GM12878 (cell line): ENCODE results near the gene MTR. TPM values are rescaled to one million over a fixed set of nuclear protein-coding genes. Genes with fewer than 3 reads are reported as not detected.

Experiments used
- BACH1 ChIP-seq: fragments of 450-650 bp; IDR thresholded peaks from 2 replicates; pipeline ENCODE4 v1.6.1; 2017; ENCODE audit warnings: mild to moderate bottlenecking, borderline replicate concordance
- BMI1 ChIP-seq: fragments of 450-650 bp; IDR thresholded peaks from 2 replicates; pipeline ENCODE4 v1.6.1; 2016; ENCODE audit warnings: mild to moderate bottlenecking, moderate library complexity, borderline replicate concordance
- FOS ChIP-seq: IDR thresholded peaks from 3 replicates; pipeline ENCODE4 v1.6.1; 2011; ENCODE audit warnings: borderline replicate concordance; ENCODE audit not compliant: insufficient read length; ENCODE audit errors: extremely low read depth
- HCFC1 ChIP-seq: fragments of 150-350 bp; IDR thresholded peaks from 2 replicates; pipeline ENCODE4 v1.6.1; 2014; ENCODE audit warnings: low read length
- IKZF2 ChIP-seq, 2 experiments: fragments of 450-650 bp; IDR thresholded peaks; 2 replicates each; pipeline ENCODE4 v1.6.1; 2017; ENCODE audit warnings: mild to moderate bottlenecking in 2 of 2, moderate library complexity in 2 of 2
- JUND ChIP-seq: IDR thresholded peaks from 2 replicates; pipeline ENCODE4 v1.6.1; 2012; ENCODE audit warnings: low read depth, mild to moderate bottlenecking, low read length, improper control_type of control experiment, moderate library complexity
- MYC ChIP-seq: IDR thresholded peaks from 2 replicates; pipeline ENCODE4 v1.6.1; 2011; ENCODE audit warnings: mild to moderate bottlenecking, low read length, moderate library complexity, inconsistent platforms; ENCODE audit not compliant: insufficient read depth, insufficient replicate concordance, insufficient read length, severe bottlenecking
- NBN ChIP-seq: fragments of 450-650 bp; IDR thresholded peaks from 2 replicates; pipeline ENCODE4 v1.6.1; 2016
- NFYB ChIP-seq: IDR thresholded peaks from 2 replicates; pipeline ENCODE4 v1.6.1; 2011; ENCODE audit warnings: low read depth, mild to moderate bottlenecking, low read length, improper control_type of control experiment, moderate library complexity; ENCODE audit not compliant: insufficient read depth
- NRF1 ChIP-seq: conservative IDR thresholded peaks from 2 replicates; pipeline ENCODE4 v1.6.1; 2011; ENCODE audit warnings: mild to moderate bottlenecking, low read depth, low read length, improper control_type of control experiment
- SRF ChIP-seq, 2 experiments: IDR thresholded peaks; 2 replicates each; pipeline ENCODE4 v1.6.1; 2011; ENCODE audit warnings: low read depth in 2 of 2, low read length in 2 of 2, mild to moderate bottlenecking in 1 of 2, moderate library complexity in 1 of 2
- TAF1 ChIP-seq: IDR thresholded peaks from 2 replicates; pipeline ENCODE4 v1.6.1; 2011; ENCODE audit warnings: mild to moderate bottlenecking, low read depth, low read length, borderline replicate concordance
- TCF12 ChIP-seq: IDR thresholded peaks from 2 replicates; pipeline ENCODE4 v1.6.1; 2011; ENCODE audit warnings: low read depth, mild to moderate bottlenecking, low read length
- TCF3 ChIP-seq: IDR thresholded peaks from 2 replicates; pipeline ENCODE4 v1.6.1; 2012; ENCODE audit warnings: low read depth, mild to moderate bottlenecking, low read length, borderline replicate concordance; ENCODE audit not compliant: insufficient read depth
- USF1 ChIP-seq: IDR thresholded peaks from 2 replicates; pipeline ENCODE4 v1.6.1; 2011; ENCODE audit warnings: borderline replicate concordance, low read depth, mild to moderate bottlenecking, moderate library complexity, mixed read lengths, low read length; ENCODE audit not compliant: insufficient read depth; ENCODE audit errors: extremely low read length
- YY1 ChIP-seq: IDR thresholded peaks from 2 replicates; pipeline ENCODE4 v1.6.1; 2011; ENCODE audit warnings: low read depth, mild to moderate bottlenecking, low read length
- ZNF274 ChIP-seq: IDR thresholded peaks from one replicate; pipeline ENCODE4 v1.8.0; 2011; ENCODE audit not compliant: insufficient read length, insufficient read depth
- polyA plus RNA-seq, 11 experiments: library from polyadenylated mRNA; depleted of rRNA in 4 of 11; unstranded in 6 of 11; stranded (reverse) in 5 of 11; fragments of >200 nt; fragmentation: Nextera tagmentation in 4 of 11; fragmentation: Illumina TruSeq in 1 of 11; extraction: Ambion mirVana in 4 of 11; extraction: Trizol in 1 of 11; gene quantifications; 1 replicate in 1 of 11; 2 replicates in 10 of 11; pipeline versions ENCODE4 v1.2.1 to v1.2.3, GENCODE V29; 2011 to 2016; ENCODE audit warnings: inconsistent platforms in 2 of 11, missing spikeins in 2 of 11, low read depth in 1 of 11
- total RNA-seq, 4 experiments: library from RNA; depleted of rRNA in 3 of 4; stranded (reverse); fragments of >200 nt in 3 of 4; fragmentation: Illumina TruSeq in 1 of 4; extraction: Trizol in 1 of 4; gene quantifications; 2 replicates each; pipeline versions ENCODE4 v1.2.1 to v1.2.3, GENCODE V29; 2013 to 2021
- TF ChIP-seq, protein P1 (sequence below): fragments of 450-650 bp; IDR thresholded peaks from 2 replicates; pipeline ENCODE4 v1.6.1; 2017; ENCODE audit warnings: mild to moderate bottlenecking, low read depth, inconsistent platforms; ENCODE audit not compliant: poor library complexity, severe bottlenecking
- TF ChIP-seq, protein P2 (sequence below): fragments of 450-650 bp; IDR thresholded peaks from 2 replicates; pipeline ENCODE4 v1.6.1; 2014; ENCODE audit warnings: mild to moderate bottlenecking
- TF ChIP-seq, protein P3 (sequence below): fragments of 450-650 bp; IDR thresholded peaks from 2 replicates; pipeline ENCODE4 v1.6.1; 2016; ENCODE audit warnings: mild to moderate bottlenecking, moderate library complexity, borderline replicate concordance

MTR gene
- total and polyA plus RNA-seq, 10 of the 15 experiments (the other 5 are each of a cell fraction or from before 2014, with no cell fraction given): 2.4 to 38.7 (median 16.5) TPM

DNA sequence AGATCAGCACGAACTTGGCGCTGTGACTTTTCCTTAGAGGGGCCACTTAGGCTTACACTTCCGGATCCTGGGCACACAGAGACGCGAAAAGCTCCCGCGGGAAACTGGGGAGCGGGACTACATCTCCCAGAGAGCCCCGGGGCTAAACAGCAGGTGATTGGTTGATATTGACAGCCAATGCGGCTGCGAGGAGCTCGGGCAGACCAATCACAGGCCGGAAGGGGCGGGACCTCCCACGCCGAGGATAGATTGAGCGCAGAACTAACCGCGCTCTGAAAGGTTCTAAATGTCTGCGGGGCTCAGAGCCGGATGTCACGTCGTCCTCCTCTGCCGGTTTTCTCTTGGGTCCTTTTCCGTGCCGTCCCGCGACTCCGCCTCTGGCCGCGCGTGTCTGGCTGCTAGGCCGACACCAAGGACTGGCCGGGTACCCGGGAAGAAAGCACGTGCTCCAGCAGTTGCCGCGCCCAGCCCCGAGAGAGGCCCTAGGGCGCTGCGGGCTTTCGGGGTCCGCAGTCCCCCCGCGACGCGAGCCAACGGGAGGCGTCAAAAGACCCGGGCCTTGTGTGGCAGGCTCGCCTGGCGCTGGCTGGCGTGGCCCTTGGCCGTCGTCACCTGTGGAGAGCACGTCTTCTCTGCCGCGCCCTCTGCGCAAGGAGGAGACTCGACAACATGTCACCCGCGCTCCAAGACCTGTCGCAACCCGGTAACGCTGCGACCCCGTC is at the start of gene MTR (continued):
- TF ChIP-seq, protein P1, sequence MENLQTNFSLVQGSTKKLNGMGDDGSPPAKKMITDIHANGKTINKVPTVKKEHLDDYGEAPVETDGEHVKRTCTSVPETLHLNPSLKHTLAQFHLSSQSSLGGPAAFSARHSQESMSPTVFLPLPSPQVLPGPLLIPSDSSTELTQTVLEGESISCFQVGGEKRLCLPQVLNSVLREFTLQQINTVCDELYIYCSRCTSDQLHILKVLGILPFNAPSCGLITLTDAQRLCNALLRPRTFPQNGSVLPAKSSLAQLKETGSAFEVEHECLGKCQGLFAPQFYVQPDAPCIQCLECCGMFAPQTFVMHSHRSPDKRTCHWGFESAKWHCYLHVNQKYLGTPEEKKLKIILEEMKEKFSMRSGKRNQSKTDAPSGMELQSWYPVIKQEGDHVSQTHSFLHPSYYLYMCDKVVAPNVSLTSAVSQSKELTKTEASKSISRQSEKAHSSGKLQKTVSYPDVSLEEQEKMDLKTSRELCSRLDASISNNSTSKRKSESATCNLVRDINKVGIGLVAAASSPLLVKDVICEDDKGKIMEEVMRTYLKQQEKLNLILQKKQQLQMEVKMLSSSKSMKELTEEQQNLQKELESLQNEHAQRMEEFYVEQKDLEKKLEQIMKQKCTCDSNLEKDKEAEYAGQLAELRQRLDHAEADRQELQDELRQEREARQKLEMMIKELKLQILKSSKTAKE: no peak
- TF ChIP-seq YY1 (peak; percentile 70), FOS (peak; percentile 75), NFYB (peak; percentile 98), ZNF274 (no peak), NBN (no peak; the same call in 1 of the 2 replicates), JUND (no peak), MYC (peak; percentile 87), IKZF2 (IDR thresholded peaks at IDR 0.05) (peak in 1 of 2 experiments; percentile 43; a peak in 3 of 4 replicates), NRF1 (0 out of 2 replicates have a peak, but pooled peaks have one; percentile 7), HCFC1 (peak; percentile 96), SRF (IDR thresholded peaks at IDR 0.05; ENCODE audit: low read depth in 2 of 2, low read length in 2 of 2) (peak in 1 of 2 experiments; percentile 63; a peak in 1 of 4 replicates), TCF12 (0 out of 2 replicates have a peak, but pooled peaks have one; percentile 22), TAF1 (peak; percentile 87), TCF3 (no peak), USF1 (peak; percentile 46), BMI1 (no peak), BACH1 (peak; percentile 88)
- TF ChIP-seq, protein P2, sequence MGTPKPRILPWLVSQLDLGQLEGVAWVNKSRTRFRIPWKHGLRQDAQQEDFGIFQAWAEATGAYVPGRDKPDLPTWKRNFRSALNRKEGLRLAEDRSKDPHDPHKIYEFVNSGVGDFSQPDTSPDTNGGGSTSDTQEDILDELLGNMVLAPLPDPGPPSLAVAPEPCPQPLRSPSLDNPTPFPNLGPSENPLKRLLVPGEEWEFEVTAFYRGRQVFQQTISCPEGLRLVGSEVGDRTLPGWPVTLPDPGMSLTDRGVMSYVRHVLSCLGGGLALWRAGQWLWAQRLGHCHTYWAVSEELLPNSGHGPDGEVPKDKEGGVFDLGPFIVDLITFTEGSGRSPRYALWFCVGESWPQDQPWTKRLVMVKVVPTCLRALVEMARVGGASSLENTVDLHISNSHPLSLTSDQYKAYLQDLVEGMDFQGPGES: peak; percentile 83
- TF ChIP-seq, protein P3, sequence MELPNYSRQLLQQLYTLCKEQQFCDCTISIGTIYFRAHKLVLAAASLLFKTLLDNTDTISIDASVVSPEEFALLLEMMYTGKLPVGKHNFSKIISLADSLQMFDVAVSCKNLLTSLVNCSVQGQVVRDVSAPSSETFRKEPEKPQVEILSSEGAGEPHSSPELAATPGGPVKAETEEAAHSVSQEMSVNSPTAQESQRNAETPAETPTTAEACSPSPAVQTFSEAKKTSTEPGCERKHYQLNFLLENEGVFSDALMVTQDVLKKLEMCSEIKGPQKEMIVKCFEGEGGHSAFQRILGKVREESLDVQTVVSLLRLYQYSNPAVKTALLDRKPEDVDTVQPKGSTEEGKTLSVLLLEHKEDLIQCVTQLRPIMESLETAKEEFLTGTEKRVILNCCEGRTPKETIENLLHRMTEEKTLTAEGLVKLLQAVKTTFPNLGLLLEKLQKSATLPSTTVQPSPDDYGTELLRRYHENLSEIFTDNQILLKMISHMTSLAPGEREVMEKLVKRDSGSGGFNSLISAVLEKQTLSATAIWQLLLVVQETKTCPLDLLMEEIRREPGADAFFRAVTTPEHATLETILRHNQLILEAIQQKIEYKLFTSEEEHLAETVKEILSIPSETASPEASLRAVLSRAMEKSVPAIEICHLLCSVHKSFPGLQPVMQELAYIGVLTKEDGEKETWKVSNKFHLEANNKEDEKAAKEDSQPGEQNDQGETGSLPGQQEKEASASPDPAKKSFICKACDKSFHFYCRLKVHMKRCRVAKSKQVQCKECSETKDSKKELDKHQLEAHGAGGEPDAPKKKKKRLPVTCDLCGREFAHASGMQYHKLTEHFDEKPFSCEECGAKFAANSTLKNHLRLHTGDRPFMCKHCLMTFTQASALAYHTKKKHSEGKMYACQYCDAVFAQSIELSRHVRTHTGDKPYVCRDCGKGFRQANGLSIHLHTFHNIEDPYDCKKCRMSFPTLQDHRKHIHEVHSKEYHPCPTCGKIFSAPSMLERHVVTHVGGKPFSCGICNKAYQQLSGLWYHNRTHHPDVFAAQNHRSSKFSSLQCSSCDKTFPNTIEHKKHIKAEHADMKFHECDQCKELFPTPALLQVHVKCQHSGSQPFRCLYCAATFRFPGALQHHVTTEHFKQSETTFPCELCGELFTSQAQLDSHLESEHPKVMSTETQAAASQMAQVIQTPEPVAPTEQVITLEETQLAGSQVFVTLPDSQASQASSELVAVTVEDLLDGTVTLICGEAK: peak; percentile 93
